Measurements from ENCODE around the gene ZNF185. TPM values are rescaled to one million over a fixed set of nuclear protein-coding genes. Genes with fewer than 3 reads are reported as not detected.

Gene ZNF185
- total and polyA plus RNA-seq, 9 of the 15 experiments (the other 6 are each of a cell fraction or from before 2014, with no cell fraction given), result 0.08 to 1.1 (median 0.22) TPM

DNA sequence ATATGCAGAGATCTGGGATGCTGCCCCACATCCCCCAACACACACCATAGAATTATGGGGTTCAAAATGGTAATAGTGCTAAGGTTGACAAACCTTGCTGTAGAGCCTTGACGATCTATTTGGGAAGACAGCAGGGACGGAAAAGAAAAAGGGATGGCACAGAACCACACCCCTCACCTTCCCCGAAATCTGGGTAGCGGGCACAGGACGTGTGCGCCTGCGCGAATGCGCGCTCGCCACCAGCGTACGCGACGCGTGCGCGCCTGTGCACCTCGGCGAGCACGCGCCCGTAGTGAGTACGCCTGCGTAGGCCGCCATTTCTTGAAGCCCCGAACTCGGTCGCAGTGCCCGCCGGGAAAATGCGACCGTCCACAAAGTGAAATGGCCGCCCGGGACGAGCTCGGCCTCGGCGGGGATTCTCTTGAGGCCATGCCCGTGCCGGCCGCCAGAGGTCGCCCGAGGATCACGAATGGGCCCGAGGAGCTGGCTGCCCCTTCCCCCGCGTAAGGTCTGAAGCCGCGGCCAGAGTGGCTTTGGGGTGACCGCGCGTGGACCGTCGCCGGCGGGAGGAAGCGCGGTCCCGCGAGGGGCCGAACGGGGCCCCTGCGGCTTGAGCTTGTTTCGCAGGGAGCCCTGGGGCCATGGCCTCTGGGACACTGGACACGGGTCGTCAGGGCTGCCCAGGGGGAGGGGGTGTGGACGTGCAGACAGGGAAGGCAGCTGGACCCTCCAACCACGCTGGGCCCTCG is 43.6 kb downstream of the ZNF185 start (continued):
- TF ChIP-seq CAMTA2 (CRISPR knock-in tag; conservative IDR thresholded peaks at IDR 0.05), result no peak
- peak; percentile 25 to 75 for TF ChIP-seq E2F6 (IDR thresholded peaks at IDR 0.05; ENCODE audit: borderline replicate concordance in 1 of 2, extremely low read depth in 1 of 2, insufficient read depth in 1 of 2, insufficient read length in 1 of 2, low read depth in 1 of 2, low read length in 1 of 2, poor library complexity in 1 of 2, severe bottlenecking in 1 of 2)
- TF ChIP-seq ZNF79 (CRISPR knock-in tag; IDR thresholded peaks at IDR 0.05; ENCODE audit: low read depth), result no peak
- no peak for TF ChIP-seq CHD7 (IDR thresholded peaks at IDR 0.05; ENCODE audit: low read depth, low read length)
- TF ChIP-seq ZNF77 (CRISPR knock-in tag; IDR thresholded peaks at IDR 0.05), result no peak
- TF ChIP-seq POU5F1 (IDR thresholded peaks at IDR 0.05; ENCODE audit: borderline replicate concordance, low read depth, low read length, partially characterized antibody), result peak; percentile 12
- TF ChIP-seq FOXK1 (CRISPR knock-in tag; IDR thresholded peaks at IDR 0.05; ENCODE audit: borderline replicate concordance), result peak; percentile 29; the same call in 1 of the 2 replicates
- TF ChIP-seq HDAC6 (IDR thresholded peaks at IDR 0.05; ENCODE audit: low read depth, low read length), result no peak
